Stimulated activated CD8-positive, alpha-beta memory T cell treated with anti-CD3 and anti-CD28 coated beads, Interleukin-4, amount 100 ng/mL, for 1 hour (primary cell): ENCODE measurements around the gene NELL1.
"Not testable (repeated sequence)": the region's sequence is repeated elsewhere in the genome, so short reads cannot be mapped to it uniquely, and the experiment has no call there.

ENCODE experiments used
- DNase-seq, 2 donors: peaks; one replicate each; pipeline ENCODE4 v3.0.0-alpha.2; 2020; ENCODE audit warnings: low read depth in 2 of 2, low spot score in 1 of 2

Gene NELL1

GRCh38 chr11:21104641-21105040 is 435.3 kb downstream of the NELL1 start:
- DNase-seq, result no peak

GRCh38 chr11:21105196-21105917 is 436.0 kb downstream of the NELL1 start:
- no peak for DNase-seq

DNA sequence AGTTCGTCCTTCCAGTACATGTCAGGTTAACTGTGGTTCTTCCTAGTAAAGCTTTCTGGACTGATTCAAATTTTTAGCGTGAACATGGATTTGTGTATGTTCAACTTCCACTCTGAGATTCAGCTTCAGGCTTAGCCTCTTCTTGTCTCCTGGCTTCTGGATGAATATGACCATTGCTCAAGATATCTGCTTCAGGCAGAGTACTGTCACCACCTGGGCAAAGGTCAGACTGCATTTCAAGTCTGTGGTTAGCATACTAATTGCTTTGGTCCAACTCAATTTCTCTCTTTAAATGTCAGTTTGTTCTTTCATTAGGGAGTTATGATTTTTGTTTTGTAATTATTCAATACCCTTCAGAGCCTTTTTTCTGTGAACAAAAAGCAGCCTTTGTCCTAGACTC is 440.0 kb downstream of the NELL1 start:
- no peak for DNase-seq

GRCh38 chr11:21110415-21110814 is 441.0 kb downstream of the NELL1 start:
- DNase-seq, result no peak

DNA sequence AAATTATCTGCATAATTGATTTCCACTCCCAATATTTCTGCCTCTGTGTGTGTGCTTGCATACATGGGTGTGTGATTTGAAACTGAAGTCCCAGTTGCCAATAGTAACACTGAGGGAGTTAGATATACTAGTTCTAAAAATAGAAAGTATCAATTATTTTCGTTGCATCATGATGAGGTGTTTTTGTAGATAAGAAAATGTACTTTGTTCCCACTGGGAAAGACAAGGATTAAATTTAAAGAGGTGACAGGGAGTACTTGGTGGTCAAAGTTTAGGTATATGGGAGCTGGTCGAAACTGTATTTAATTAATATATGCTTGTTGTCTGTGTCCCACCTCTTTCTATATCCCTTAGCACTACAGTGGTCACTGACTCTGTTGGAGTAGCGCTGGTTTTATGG is 444.5 kb downstream of the NELL1 start:
- no peak for DNase-seq

DNA sequence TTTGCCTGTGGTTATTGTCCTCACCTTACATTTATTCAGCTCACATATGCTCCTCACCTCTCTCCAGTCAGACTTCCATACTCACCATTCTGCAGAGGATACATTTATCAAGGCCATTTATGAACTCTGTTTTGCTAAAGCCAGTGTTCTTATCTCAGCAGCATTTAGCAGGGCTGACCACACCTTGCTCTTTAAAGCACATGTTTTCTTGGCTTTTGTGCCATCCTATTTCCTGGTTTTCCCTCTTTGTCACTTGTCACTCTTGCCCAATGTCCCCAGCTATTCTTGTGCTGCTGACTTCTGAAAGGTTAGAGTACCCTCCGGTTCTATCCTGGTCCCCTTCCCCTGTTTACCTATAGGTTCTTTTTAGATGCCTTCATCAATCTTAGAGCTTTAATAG is 446.6 kb downstream of the NELL1 start:
- DNase-seq, result no peak

DNA sequence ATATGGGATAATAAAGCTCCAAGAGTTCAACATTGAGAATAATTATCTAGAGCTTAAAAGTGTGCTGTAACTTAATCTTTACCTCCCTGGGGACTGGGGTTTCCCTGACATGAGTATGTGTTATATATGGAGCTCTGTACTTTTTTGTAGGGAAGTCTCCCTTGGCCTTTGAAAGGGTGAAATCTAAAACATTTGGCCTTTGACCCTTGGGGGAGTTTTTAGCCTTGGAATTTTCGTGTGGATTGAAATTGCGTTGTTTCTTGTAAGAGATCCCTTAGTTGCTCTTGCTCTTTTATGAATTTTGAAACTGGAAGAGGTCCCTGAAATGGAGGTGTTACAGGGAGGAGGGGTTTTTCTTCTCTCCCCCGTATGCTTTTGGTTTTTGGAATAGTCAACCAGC is 450.0 kb downstream of the NELL1 start:
- DNase-seq, result no peak

- DNase-seq, result no peak
These were observed 452.6 kb downstream of the NELL1 start for GRCh38 chr11:21121991-21122390.

GRCh38 chr11:21122523-21122922 is 453.1 kb downstream of the NELL1 start:
- DNase-seq, result no peak

GRCh38 chr11:21132146-21132720 is 462.8 kb downstream of the NELL1 start:
- DNase-seq, result no peak

DNA sequence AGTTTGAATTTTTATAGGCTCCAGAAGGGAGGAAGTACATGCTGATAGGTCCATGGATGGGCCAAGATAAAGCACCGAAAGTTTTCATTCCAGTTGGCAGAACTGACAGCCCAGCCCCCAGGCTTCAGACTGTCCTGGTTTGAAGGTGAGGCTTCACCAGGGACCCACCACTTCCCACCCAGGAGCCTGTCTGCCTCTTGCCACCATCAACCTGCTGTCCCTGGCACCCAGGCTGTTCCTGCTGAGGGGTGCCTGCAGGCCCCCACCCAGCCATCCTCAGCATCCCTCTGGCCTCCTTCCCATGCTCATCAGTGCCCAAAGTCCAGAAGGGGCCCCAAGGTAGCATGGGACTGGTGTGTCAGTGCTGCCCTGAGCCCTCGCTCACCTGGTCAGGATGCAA is 463.9 kb downstream of the NELL1 start:
- no peak for DNase-seq

DNA sequence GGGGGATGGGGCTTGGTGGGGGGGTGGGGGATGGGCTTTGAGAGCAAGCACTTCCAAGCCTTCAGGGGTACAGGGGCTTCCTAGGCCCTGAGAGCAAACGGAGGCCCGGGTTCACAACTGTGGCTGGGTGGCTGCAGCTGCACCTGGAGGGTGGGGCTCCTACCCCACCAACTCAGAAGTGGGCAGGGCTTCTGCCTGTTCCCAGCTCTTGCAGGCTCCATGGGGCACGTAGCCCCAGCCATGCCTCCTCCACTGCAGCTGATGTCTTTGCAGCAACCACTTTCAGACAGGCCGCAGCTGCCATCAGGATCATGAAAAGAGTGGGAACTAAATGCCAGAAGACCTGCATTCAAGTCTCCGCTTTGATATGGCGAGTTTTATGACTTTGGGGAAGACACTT is 464.3 kb downstream of the NELL1 start:
- no peak for DNase-seq

- DNase-seq, result no peak
These were observed 468.4 kb downstream of the NELL1 start for GRCh38 chr11:21137803-21138202.

- not testable (repeated sequence) for DNase-seq
These were observed 472.2 kb downstream of the NELL1 start for GRCh38 chr11:21141557-21141956.

- no peak for DNase-seq
These were observed 472.6 kb downstream of the NELL1 start for GRCh38 chr11:21142007-21142406.

DNA sequence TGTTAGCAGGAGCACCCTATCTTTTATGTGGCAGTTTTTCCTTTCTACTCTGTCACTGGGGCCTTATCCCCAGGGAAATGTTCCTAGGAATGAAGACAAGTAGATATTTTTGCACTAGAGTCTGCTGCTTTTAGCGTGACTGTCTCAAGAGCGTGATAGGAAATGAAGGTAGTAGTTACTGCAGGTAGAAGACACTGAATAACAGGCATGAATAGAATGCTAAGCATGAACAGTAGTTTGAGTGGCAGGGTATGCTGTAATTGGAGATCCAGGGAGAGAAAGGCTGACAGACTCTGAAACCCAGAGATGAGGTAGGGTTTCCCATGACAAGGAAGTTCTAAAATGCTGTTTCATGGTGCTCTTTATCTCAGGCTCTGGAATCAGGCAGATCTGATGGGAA is 475.1 kb downstream of the NELL1 start:
- no peak for DNase-seq

DNA sequence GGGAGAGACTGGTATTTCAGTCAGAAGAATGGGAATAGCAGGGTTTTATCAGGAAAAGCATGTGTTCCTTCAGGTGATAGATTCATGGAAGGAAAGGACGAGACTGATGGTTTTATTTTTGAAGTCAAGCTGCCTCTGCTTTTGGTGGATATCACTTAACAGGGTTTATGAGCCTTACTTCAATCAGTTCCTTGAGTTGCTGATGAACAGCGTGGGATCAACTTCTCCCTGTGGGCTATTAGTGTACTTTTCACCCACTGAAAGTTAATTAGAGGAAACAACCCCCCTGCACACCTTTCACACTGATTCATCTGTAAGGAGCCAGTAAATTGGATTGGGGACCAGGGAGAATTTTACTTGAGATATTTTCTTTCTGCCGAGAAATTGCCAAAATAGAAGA is 479.0 kb downstream of the NELL1 start:
- DNase-seq, result no peak

GRCh38 chr11:21160140-21160539 is 490.8 kb downstream of the NELL1 start:
- no peak for DNase-seq

- no peak for DNase-seq
These were observed 500.3 kb downstream of the NELL1 start for GRCh38 chr11:21169639-21170038.

- DNase-seq, result no peak
These were observed 504.1 kb downstream of the NELL1 start for GRCh38 chr11:21173476-21173875.

DNA sequence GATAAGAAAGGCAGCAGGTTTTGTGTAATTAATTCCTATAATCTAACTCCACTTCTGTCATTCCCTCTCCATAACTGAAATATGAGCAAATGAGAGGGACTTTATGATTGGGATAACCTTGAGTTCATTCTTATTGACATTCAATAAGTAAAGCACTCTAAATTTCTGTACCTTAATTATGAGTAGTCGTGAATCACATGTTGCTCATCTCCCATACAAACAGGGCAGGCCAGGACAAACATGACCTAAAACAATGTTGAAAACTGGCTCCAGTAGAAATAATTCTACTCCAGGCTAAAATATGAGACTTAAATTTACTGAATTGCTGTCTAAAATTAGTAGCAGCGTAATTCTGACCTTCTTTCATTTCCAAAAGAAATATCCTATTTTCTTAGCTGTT is 505.4 kb downstream of the NELL1 start:
- no peak for DNase-seq

- no peak for DNase-seq
These were observed 508.0 kb downstream of the NELL1 start for GRCh38 chr11:21177379-21177778.

GRCh38 chr11:21179770-21180169 is 510.4 kb downstream of the NELL1 start:
- no peak for DNase-seq
